LHCN-M2 (cell line): ENCODE measurements around the gene TNS3. TPM values are rescaled to one million over a fixed set of nuclear protein-coding genes. Genes with fewer than 3 reads are reported as not detected.

Experiments
- DNase-seq: peaks from one replicate; pipeline ENCODE4 v3.0.0-alpha.2; 2012; ENCODE audit warnings: low read depth
- total RNA-seq: library from RNA; depleted of rRNA; stranded (reverse); fragments of >200 nt; gene quantifications from 2 replicates; pipeline ENCODE4 v1.2.3, GENCODE V29; 2014

Gene TNS3
- total RNA-seq, 1 experiment from 2014 or later, result 556 TPM

GRCh38 chr7:47565640-47566250 lies 16.2 kb downstream of the TNS3 start:
- DNase-seq, result no peak

GRCh38 chr7:47563521-47563920 lies 18.4 kb downstream of the TNS3 start:
- no peak for DNase-seq

DNA sequence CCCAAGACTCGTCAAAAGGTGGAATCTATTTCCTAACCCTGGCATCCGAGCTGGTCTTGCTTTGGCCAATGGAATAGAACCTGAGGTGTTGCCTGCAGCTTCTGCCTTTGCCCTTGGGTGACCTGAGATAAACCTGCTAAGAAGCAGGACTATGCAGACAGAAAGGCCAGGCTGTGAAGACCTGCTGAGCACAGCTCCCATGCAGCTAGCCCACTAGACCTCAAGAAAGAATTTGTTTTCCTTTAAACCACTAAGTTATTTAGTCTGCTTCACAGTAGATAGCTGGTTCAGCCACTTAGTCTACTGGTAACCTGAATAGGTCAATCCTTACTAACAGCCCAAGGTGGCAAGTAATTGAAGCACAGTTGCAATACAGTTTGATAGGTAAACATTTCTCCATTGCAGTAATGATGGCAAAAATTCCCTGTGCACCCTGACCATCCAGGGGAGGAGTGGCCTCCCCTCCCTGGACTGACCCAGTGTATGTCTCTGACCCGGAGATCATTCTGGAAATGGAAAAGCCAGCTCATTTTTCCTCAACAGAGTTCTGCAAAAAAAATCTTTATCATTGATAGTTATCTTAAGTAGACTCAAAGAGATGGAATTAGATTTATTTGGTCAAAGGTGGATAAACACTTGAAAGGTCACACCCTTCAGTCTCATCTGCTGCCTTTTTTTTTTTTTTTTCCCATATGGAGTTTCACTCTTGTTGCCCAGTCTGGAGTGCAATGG lies 20.0 kb downstream of the TNS3 start:
- DNase-seq, result no peak

DNA sequence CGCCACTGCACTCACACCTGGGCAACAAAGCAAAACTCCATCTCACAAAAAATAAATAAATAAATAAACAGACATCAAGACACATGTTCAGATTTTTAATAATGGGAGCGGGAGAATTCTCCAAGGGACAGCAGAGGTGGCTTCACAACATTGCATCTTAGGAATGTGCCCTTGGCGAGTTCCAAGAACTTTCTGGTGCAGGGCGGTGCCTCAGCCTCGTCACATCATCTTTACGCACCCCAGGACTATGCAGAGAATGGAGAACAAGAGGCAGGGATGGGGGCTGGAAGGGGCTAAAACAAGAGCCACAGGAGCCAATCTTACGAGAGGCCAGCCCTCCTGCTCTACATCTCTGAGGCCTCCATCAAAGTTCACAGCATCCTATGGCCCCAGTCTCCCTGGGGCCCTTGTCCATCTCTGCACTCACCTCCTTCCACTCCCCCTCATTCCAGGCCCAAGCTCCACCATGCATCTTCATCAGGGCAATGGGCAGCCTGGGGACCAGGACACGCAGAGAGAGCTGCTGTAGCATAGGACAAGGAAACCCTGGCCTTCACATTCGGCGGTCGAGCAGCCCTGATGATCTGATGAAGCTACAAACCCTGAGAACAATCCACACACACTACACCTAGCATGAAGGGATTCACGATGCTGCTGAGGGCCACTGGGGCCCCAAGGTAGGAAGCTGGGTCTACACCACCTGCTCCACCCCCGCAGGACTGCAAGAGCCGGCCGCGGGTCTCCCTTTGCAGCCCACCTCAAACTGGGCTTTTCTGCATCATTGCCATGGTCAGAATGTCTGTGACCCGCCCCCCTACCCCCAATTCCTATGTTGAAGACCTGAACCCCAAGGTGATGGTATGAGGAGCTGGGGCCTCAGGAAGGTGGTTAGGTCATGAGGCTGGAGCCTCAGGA lies 22.3 kb downstream of the TNS3 start:
- no peak for DNase-seq

DNA sequence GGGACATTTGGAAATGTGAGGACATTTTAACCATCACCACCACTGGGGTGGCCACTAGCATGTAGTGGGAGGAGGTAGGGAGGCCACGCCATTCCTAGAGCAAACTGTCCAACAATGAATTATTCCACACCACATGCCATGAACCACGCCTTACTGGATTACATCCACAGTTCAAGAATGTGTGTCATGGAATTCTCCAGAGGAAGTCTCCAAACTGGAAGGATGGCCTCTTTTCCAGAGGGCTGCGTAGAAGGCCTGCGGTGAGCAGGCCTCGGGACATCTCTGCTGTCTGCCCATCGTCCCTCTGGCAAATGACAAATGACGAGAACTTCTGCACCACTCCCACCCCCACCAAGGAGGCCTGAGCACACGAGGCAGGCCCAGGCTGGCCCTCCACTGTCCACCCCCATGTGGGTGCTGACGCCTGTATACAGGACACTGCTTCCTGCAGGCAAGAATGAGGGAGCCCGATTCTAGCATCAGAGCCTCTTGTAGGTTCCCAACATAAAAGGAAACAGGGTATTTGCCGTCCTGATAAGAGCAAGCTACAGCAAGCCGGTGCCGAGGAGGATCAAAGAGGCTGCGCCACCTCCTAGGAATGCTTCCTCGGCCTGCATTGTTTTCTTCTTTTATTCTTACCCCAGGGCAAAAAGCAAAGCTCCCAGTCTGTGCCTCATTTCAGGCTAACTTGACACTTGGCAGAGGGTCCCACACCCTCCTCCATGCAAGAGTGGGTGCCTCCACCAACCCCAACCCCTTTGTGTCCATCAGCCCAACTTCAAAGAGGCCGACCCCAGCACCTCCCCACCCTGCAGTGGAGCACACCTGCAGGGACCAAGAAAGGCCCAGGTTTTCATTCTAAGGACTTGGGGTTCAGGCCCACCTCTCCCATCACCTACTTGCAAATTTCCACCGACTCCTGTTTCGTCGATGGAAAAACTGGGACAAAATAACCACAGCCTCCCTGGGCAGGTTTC lies 23.9 kb downstream of the TNS3 start:
- DNase-seq, result peak; percentile 95

GRCh38 chr7:47557317-47557693 lies 24.6 kb downstream of the TNS3 start:
- no peak for DNase-seq

- DNase-seq, result peak; percentile 97
Measured at GRCh38 chr7:47556511-47557180, 25.3 kb downstream of the TNS3 start.

DNA sequence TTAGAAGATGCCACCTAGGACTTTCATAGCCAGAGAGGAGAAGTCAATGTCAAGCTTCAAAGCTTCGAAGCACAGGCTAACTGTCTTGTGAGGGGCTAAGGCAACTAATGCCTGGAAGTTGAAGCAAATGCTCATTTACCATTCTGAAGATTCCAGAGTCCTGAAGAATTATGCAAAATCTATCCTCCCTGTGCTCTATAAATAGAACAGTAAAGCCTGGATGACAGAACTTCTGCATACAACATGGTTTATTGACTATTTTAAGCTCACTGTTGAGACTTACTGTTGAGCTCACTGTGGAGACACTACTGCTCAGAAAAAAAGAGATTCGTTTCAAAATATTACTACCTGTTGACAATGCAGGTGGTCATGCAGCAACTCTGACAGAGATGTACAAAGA lies 28.6 kb downstream of the TNS3 start:
- DNase-seq, result no peak

DNA sequence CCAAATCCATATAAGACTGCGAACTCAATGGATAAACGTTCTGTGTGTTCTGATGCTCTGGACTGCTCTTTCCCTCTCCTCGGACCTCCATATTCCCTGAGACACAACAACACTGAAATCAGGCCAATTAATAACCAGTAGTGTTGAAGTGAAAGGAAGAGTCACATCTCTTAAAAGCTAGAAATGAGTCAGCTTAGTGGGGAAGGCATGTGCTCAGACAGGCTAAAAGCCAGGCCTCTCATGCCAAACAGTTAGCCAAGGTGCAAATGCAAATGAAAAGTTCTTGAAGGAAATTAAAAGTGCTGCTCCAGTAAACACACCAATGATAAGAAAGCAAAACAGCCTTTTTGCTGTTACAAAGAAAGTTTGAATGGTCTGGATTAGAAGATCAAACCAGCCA lies 29.3 kb downstream of the TNS3 start:
- peak; percentile 76 for DNase-seq

GRCh38 chr7:47551668-47552440 lies 30.1 kb downstream of the TNS3 start:
- no peak for DNase-seq

- DNase-seq, result no peak
Measured at GRCh38 chr7:47550788-47551470, 31.0 kb downstream of the TNS3 start.

DNA sequence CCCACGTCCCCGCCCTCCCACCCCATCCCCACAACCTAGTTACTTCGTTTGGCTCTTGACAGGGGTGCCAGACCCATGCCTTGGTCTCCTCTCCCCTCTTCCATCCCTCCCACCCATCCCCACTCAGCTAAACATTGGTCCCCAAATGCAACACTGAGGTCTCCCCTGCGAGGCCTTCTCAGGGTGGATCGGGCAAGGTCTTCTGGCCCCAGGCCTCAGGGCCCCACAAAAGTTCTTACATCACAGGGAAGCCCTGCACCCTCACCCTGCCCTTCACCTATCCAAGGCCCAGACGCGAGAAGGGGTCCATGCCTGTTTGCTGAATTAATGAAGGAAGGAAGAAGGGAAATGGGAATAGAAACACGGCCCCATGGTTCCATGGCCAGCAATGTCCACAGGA lies 32.0 kb downstream of the TNS3 start:
- DNase-seq, result no peak

- no peak for DNase-seq
Measured at GRCh38 chr7:47549397-47549796, 32.5 kb downstream of the TNS3 start.

DNA sequence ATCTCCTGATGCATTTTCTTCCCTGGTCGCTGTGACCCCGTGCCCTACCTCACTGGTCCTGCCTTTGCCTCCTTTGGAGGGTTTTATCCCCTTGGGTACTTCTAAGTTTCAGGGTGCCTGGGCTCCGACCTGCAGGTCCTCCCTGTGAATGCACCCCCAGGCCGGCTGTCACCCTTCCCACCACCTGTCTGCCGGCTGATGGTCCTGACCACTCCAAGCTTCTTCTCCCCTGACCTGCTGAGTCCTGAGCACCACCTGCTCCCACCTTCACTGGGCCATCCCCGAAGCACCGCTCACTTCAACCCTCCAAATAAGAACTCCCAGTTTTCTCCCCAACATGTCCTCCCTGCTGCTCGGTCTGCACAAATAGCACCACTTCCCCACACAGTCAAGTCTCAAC lies 33.4 kb downstream of the TNS3 start:
- DNase-seq, result no peak

DNA sequence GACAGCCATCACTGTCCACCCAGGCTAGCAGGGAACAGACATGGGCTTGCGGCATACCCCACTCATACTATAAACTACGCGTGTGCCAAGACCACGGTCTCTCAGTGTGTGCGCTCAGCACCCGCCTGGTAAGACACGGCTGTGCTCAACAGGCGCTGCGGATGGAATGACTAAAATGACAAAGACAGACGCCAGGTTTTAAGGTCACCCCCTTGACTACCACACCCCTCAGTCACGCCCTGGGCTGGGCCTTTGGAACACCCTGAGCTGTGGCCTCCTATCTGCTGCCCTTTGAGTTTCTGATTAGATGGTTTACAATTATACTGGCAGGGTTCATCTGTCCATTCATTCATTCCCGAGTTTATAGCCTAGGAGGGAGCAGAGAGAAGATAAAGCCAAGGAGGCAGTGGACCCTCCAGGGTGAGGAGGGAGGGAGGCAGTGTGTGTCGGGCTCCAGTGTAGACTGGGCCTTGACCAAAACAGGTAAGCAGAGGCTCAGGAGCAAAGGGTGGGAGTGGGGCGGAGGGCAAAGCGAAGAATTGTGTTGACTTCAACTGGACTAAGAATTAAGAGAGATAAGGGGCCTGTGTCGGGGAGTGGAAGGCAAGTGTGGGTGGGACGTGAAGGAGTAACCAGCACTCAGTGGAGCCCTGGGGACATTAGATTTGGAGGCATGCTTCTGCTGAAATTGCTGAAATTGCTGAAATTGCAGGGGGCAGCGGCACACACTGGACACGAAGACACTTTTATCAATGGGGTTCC lies 35.0 kb downstream of the TNS3 start:
- DNase-seq, result no peak

GRCh38 chr7:47546171-47546570 lies 35.7 kb downstream of the TNS3 start:
- no peak for DNase-seq

DNA sequence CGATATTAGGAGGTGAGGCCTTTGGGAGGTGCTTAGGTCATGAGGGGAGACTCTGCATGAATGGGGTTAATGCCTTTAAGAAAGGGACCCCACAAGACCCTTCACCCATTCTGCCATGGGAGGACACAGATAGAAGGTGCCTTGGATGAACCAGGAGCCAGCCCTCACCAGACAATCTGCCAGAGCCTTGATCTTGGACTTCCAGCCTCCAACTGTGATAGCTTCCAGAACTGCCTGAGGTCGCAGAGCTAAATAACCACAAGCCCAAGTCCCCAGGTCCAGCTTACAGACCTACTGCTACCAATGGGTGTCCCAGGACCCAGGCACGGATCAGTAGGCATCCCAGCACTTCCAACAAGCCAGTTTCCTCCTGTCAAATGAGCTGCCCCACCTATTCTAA lies 37.5 kb downstream of the TNS3 start:
- no peak for DNase-seq

DNA sequence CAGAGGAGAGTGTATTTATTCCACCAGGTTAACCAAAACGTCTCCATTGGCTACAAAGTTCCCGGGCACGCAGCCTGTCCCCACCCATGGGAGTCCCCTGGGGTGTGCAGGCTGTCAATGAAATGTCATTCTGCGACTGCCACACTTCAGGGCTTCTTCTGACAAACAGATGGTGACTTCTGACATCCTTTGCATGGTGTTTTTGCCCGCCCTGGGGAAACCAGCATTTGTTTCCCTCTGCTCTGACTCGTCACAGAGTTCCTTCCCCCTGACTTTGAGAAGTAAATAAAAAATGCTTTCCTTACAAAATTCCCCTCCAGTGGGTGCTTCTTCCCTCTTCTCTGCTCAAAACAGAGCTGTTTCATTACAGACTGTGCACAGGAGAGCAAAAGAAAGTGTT lies 38.2 kb downstream of the TNS3 start:
- no peak for DNase-seq

DNA sequence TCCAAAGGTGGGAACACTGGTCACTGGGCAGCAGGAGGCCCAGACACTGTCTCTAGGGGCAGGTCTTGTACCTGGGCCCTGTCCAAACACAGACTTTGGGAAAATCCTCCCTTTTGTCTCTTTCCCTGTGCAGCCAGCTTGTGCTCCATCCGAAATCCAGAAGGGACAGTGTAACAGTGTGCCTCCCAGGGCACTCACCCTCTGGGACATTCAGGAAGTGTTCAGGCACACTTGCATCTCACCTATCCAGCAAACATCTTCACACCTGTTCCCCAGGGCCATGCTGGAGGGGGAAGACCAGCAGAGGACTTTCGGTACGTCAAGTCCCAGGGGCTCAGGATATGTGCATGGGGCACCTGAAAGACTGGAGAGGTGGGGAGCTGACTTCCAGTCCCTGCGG lies 38.9 kb downstream of the TNS3 start:
- DNase-seq, result no peak
